ENCODE data around the gene SF3A2.
"Not testable (repeated sequence)": the region's sequence is repeated elsewhere in the genome, so short reads cannot be mapped to it uniquely, and the experiment has no call there.

SF3A2 gene

DNA sequence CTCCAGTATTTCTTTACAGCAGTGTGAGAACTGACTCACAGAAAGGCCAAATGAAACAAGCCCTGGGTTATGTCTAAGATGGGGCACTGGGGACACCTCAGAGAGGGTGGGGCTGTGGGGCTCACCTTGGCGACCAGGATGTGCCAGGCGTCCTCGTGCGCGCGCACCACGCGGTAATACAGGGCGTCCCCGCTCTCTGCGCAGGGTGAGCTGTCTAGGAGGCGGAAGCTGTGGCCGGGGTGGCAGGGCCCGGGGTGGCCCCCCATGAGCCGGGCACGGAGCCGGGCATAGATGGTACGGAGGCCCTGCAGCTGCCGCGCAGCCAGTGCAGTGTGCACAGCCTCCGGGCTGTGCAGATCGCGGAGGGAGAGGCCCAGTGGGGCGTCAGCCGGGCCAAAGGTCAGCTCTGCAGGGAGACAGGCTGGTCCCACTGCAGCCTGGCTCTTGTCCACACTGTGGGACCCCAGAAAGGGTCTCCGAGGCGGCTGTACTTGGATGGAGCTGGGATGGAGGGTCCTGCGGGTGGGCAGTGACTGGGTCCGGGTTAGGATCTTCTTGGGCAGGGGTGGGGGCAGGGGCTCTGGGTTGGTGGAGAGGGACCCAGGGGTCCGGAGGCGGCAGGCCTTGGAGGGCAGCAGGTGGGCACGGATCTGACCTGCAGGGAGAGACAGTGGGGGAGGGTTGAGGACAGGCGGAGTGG lies 42.0 kb downstream of the SF3A2 start:
- Histone ChIP-seq H3K27ac (ENCODE audit: low read depth, low read length) (no peak overlapping the region), H2BK15ac (replicated peaks; ENCODE audit: low read depth) (no peak overlapping the region), H4K5ac (ENCODE audit: low read length) (no peak overlapping the region), H2BK120ac (ENCODE audit: low read depth, low read length) (no peak overlapping the region), H2BK5ac (ENCODE audit: low read length) (no peak overlapping the region), H3K23ac (ENCODE audit: low read length) (no peak overlapping the region), H3K4me3 (ENCODE audit: low read length) (no peak overlapping the region), H3K9ac (ENCODE audit: low read length) (no peak overlapping the region), H3K79me2 (ENCODE audit: control insufficient read depth, insufficient read depth, low read length) (peaks cover 5% of the 10 kb centered on the region), H4K8ac (ENCODE audit: low read depth, low read length) (no peak overlapping the region), H3K79me1 (ENCODE audit: low read length) (peaks cover 6% of the 10 kb centered on the region), H3K36me3 (ENCODE audit: control insufficient read depth, insufficient read depth, low read length) (no peaks in the 10 kb centered on the region), H3K4ac (ENCODE audit: low read depth, low read length) (no peak overlapping the region), H3K4me1 (ENCODE audit: control insufficient read depth, low read depth, low read length) (no peaks in the 10 kb centered on the region), H3K4me2 (ENCODE audit: low read length) (no peak overlapping the region), H3K56ac (ENCODE audit: low read length) (no peak overlapping the region), H3K18ac (ENCODE audit: low read length) (no peak overlapping the region), H3K27me3 (ENCODE audit: insufficient read depth, low read length, poor library complexity) (no peaks in the 10 kb centered on the region), H2AK5ac (ENCODE audit: low read length) (no peak overlapping the region)
- WGBS (ENCODE audit: extremely low coverage, insufficient coverage, low lambda C conversion rate), result no CpG with 5 or more reads among the region's 33 CpGs
- no peak for DNase-seq

DNA sequence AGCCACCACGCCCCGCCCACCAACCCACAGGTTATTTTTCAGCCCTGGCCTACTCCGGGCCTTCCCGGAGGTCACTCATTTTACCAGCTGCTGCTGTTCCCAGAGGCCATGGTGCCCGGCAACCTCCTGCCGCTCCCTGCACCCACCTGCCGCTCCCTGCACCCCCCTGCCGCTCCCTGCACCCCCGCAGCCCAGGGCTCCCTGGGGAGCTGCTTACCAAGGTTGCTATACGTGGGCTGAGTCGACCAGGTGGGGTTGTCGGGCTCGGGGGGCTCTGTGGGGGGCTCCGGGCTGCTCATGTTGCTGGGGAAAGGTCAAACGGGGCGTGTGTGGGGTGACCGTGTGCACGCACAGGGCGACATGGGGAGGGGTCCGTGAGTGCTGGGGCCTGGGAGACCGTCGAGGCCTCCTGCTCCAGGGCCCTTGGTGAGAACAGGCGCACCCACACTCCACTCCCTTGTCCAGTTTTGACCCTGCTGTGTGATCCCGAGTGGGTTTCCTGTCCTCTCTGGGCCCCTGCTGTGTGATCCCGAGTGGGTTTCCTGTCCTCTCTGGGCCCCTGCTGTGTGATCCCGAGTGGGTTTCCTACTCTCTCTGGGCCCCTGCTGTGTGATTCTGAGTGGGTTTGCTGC lies 44.1 kb downstream of the SF3A2 start:
- Histone ChIP-seq H3K4me3 (ENCODE audit: low read length) (no peak overlapping the region), H4K5ac (ENCODE audit: low read length) (no peak overlapping the region), H3K4me2 (ENCODE audit: low read length) (no peak overlapping the region), H3K9ac (ENCODE audit: low read length) (no peak overlapping the region), H2BK5ac (ENCODE audit: low read length) (no peak overlapping the region), H3K79me1 (ENCODE audit: low read length) (no peaks in the 10 kb centered on the region), H3K27me3 (ENCODE audit: insufficient read depth, low read length, poor library complexity) (no peaks in the 10 kb centered on the region), H3K18ac (ENCODE audit: low read length) (no peak overlapping the region), H3K79me2 (ENCODE audit: control insufficient read depth, insufficient read depth, low read length) (no peaks in the 10 kb centered on the region), H3K23ac (ENCODE audit: low read length) (no peak overlapping the region), H2AK5ac (ENCODE audit: low read length) (no peak overlapping the region), H2BK15ac (replicated peaks; ENCODE audit: low read depth) (no peak overlapping the region), H3K4me1 (ENCODE audit: control insufficient read depth, low read depth, low read length) (no peaks in the 10 kb centered on the region), H3K36me3 (ENCODE audit: control insufficient read depth, insufficient read depth, low read length) (no peaks in the 10 kb centered on the region), H4K8ac (ENCODE audit: low read depth, low read length) (no peak overlapping the region), H3K56ac (ENCODE audit: low read length) (no peak overlapping the region), H2BK120ac (ENCODE audit: low read depth, low read length) (no peak overlapping the region), H3K4ac (ENCODE audit: low read depth, low read length) (no peak overlapping the region), H3K27ac (ENCODE audit: low read depth, low read length) (no peak overlapping the region)
- no peak for DNase-seq
- WGBS (ENCODE audit: extremely low coverage, insufficient coverage, low lambda C conversion rate), result no CpG with 5 or more reads among the region's 26 CpGs

DNA sequence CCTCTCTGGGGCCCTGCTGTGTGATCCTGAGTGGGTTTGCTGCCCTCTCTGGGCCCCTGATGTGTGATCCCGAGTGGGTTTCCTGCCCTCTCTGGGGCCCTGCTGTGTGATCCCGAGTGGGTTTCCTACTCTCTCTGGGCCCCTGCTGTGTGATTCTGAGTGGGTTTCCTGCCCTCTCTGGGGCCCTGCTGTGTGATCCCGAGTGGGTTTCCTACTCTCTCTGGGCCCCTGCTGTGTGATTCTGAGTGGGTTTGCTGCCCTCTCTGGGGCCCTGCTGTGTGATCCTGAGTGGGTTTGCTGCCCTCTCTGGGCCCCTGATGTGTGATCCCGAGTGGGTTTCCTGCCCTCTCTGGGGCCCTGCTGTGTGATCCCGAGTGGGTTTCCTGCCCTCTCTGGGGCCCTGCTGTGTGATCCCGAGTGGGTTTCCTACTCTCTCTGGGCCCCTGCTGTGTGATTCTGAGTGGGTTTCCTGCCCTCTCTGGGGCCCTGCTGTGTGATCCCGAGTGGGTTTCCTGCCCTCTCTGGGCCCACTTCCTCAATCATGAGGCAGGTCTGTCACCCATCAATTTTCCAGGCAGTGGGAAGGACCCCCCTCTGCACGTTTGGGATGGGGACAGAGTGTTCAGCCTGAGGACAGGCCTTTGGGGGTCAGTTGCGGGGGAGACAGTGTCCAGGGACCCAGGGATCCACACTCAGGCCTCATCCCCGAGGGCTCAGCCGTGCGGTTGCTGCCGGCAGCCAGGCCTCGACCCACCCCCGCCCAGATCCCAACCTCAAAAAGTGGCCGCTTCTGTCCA lies 44.8 kb downstream of the SF3A2 start:
- H3K27ac ChIP-seq (ENCODE audit: low read depth, low read length); H3K23ac ChIP-seq (ENCODE audit: low read length); DNase-seq; H2BK120ac ChIP-seq (ENCODE audit: low read depth, low read length); H3K18ac ChIP-seq (ENCODE audit: low read length); H2BK15ac ChIP-seq (replicated peaks; ENCODE audit: low read depth); H3K36me3 ChIP-seq (ENCODE audit: control insufficient read depth, insufficient read depth, low read length); H4K5ac ChIP-seq (ENCODE audit: low read length); H4K8ac ChIP-seq (ENCODE audit: low read depth, low read length); H3K79me2 ChIP-seq (ENCODE audit: control insufficient read depth, insufficient read depth, low read length); H3K79me1 ChIP-seq (ENCODE audit: low read length); H2BK5ac ChIP-seq (ENCODE audit: low read length); H3K4ac ChIP-seq (ENCODE audit: low read depth, low read length); H3K4me3 ChIP-seq (ENCODE audit: low read length); H3K4me1 ChIP-seq (ENCODE audit: control insufficient read depth, low read depth, low read length); H3K27me3 ChIP-seq (ENCODE audit: insufficient read depth, low read length, poor library complexity); H2AK5ac ChIP-seq (ENCODE audit: low read length): not testable (repeated sequence)
- peak overlapping the region; percentile 48 for H3K4me2 ChIP-seq (ENCODE audit: low read length)
- no CpG with 5 or more reads among the region's 16 CpGs for WGBS (ENCODE audit: extremely low coverage, insufficient coverage, low lambda C conversion rate)
- peak overlapping the region; percentile 51 for H3K9ac ChIP-seq (ENCODE audit: low read length)
- peak overlapping the region; percentile 67 for H3K56ac ChIP-seq (ENCODE audit: low read length)

GRCh38 chr19:2282062-2282861 lies 45.6 kb downstream of the SF3A2 start, which contains the start of gene PEAK3:
PEAK3 (minus strand) TSS chr19:2282175; CDS start chr19:2280931, 1,244 bp downstream.
- Histone ChIP-seq H3K56ac (ENCODE audit: low read length) (peak within 1 kb of the TSS; percentile 67), H3K79me1 (ENCODE audit: low read length) (no peaks in the 10 kb centered on the region), H2BK120ac (ENCODE audit: low read depth, low read length) (no peak within 1 kb of the TSS), H3K4me1 (ENCODE audit: control insufficient read depth, low read depth, low read length) (no peaks in the 10 kb centered on the region), H3K4me2 (ENCODE audit: low read length) (peak within 1 kb of the TSS; percentile 48), H2AK5ac (ENCODE audit: low read length) (no peak within 1 kb of the TSS), H3K27me3 (ENCODE audit: insufficient read depth, low read length, poor library complexity) (no peaks in the 10 kb centered on the region), H2BK5ac (ENCODE audit: low read length) (no peak within 1 kb of the TSS), H2BK15ac (replicated peaks; ENCODE audit: low read depth) (no peak within 1 kb of the TSS), H3K23ac (ENCODE audit: low read length) (no peak within 1 kb of the TSS), H3K36me3 (ENCODE audit: control insufficient read depth, insufficient read depth, low read length) (no peaks in the 10 kb centered on the region), H3K27ac (ENCODE audit: low read depth, low read length) (no peak within 1 kb of the TSS), H4K5ac (ENCODE audit: low read length) (no peak within 1 kb of the TSS), H3K4ac (ENCODE audit: low read depth, low read length) (no peak within 1 kb of the TSS), H3K18ac (ENCODE audit: low read length) (peak within 1 kb of the TSS; percentile 5), H3K79me2 (ENCODE audit: control insufficient read depth, insufficient read depth, low read length) (no peaks in the 10 kb centered on the region), H3K9ac (ENCODE audit: low read length) (peak within 1 kb of the TSS; percentile 51), H3K4me3 (ENCODE audit: low read length) (no peak within 1 kb of the TSS), H4K8ac (ENCODE audit: low read depth, low read length) (no peak within 1 kb of the TSS)
- WGBS (ENCODE audit: extremely low coverage, insufficient coverage, low lambda C conversion rate), result no CpG with 5 or more reads among the region's 41 CpGs
- peak; percentile 81 for DNase-seq

DNA sequence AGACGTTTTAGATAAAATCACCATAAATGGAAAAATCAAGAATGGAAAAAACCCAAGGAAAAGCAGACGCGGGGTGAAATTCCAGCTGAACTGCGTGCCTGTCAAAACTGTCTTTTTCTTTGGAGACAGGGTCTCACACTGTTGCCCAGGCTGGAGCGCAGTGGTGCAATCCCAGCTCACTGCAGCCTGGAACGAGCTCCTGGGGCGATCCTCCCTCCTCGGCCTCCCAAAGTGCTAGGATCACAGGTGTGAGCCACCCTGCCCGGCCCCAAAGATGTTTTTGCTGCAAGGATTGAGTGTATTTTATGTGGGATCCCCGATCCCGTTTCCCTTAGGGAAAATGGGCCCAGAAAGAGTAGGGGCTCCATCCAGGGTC lies 46.2 kb downstream of the SF3A2 start:
- Histone ChIP-seq H3K27ac (ENCODE audit: low read depth, low read length) (no peak overlapping the region), H2BK15ac (replicated peaks; ENCODE audit: low read depth) (no peak overlapping the region), H3K36me3 (ENCODE audit: control insufficient read depth, insufficient read depth, low read length) (no peaks in the 10 kb centered on the region), H3K4me3 (ENCODE audit: low read length) (no peak overlapping the region), H3K4me1 (ENCODE audit: control insufficient read depth, low read depth, low read length) (no peaks in the 10 kb centered on the region), H3K18ac (ENCODE audit: low read length) (no peak overlapping the region), H4K8ac (ENCODE audit: low read depth, low read length) (no peak overlapping the region), H2BK5ac (ENCODE audit: low read length) (no peak overlapping the region), H3K79me1 (ENCODE audit: low read length) (no peaks in the 10 kb centered on the region), H2AK5ac (ENCODE audit: low read length) (no peak overlapping the region), H4K5ac (ENCODE audit: low read length) (no peak overlapping the region), H3K27me3 (ENCODE audit: insufficient read depth, low read length, poor library complexity) (peaks cover 1% of the 10 kb centered on the region), H3K4me2 (ENCODE audit: low read length) (no peak overlapping the region), H2BK120ac (ENCODE audit: low read depth, low read length) (no peak overlapping the region), H3K4ac (ENCODE audit: low read depth, low read length) (no peak overlapping the region), H3K56ac (ENCODE audit: low read length) (no peak overlapping the region), H3K79me2 (ENCODE audit: control insufficient read depth, insufficient read depth, low read length) (no peaks in the 10 kb centered on the region), H3K23ac (ENCODE audit: low read length) (no peak overlapping the region), H3K9ac (ENCODE audit: low read length) (no peak overlapping the region)
- no peak for DNase-seq
- WGBS (ENCODE audit: extremely low coverage, insufficient coverage, low lambda C conversion rate), result no CpG with 5 or more reads among the region's 11 CpGs
